BJ (cell line): ENCODE data around the gene NDUFA5. TPM values are rescaled to one million over a fixed set of nuclear protein-coding genes. Genes with fewer than 3 reads are reported as not detected.

Source experiments
- CTCF ChIA-PET: fragments of 350-600 bp; formaldehyde crosslinking; extraction: SDS; loops from one replicate; lab custom pipeline; 2021; ENCODE audit warnings: antibody characterized with exemption, inconsistent platforms; lab: Yijun Ruan, JAX
- POLR2A ChIA-PET: fragments of 300-600 bp; sonication (Branson Sonifier 250); formaldehyde crosslinking; extraction: SDS; loops from one replicate; lab custom pipeline; 2021; ENCODE audit warnings: antibody characterized with exemption; lab: Charles Lee
- DNase-seq: peaks from one replicate; pipeline ENCODE4 v3.0.0-alpha.2; 2011; ENCODE audit warnings: low read depth
- H3K27me3 ChIP-seq: 2 replicates; pipeline ENCODE4 v1.6.0; 2011; ENCODE audit warnings: low read length; ENCODE audit not compliant: control insufficient read depth, insufficient read depth
- H3K36me3 ChIP-seq: 2 replicates; pipeline ENCODE4 v1.5.1; 2011; ENCODE audit warnings: low read length; ENCODE audit not compliant: control insufficient read depth, insufficient read depth
- H3K4me3 ChIP-seq: 2 replicates; pipeline ENCODE4 v1.5.1; 2011; ENCODE audit warnings: low read depth, mild to moderate bottlenecking, control low read depth, low read length
- polyA plus RNA-seq: library from polyadenylated mRNA; depleted of rRNA; stranded (reverse); fragments of >200 nt; gene quantifications from 2 replicates; pipeline ENCODE4 v1.2.3, GENCODE V29; 2011
- TF ChIP-seq, protein P1 (sequence below): IDR thresholded peaks from 2 replicates; pipeline ENCODE4 v1.5.1; 2011; ENCODE audit warnings: low read depth, mild to moderate bottlenecking, control low read depth, inconsistent platforms, low read length, moderate library complexity; ENCODE audit not compliant: insufficient read depth

Gene NDUFA5
- polyA plus RNA-seq, 1 experiment: 4.8 TPM

- no peak for DNase-seq
- ChIA-PET CTCF (no interaction called here), POLR2A (no interaction called here)
- H3K27me3 ChIP-seq: no peaks in the 10 kb centered on the region
- H3K4me3 ChIP-seq: no peak overlapping the region
- no peaks in the 10 kb centered on the region for H3K36me3 ChIP-seq
- TF ChIP-seq, protein P1, sequence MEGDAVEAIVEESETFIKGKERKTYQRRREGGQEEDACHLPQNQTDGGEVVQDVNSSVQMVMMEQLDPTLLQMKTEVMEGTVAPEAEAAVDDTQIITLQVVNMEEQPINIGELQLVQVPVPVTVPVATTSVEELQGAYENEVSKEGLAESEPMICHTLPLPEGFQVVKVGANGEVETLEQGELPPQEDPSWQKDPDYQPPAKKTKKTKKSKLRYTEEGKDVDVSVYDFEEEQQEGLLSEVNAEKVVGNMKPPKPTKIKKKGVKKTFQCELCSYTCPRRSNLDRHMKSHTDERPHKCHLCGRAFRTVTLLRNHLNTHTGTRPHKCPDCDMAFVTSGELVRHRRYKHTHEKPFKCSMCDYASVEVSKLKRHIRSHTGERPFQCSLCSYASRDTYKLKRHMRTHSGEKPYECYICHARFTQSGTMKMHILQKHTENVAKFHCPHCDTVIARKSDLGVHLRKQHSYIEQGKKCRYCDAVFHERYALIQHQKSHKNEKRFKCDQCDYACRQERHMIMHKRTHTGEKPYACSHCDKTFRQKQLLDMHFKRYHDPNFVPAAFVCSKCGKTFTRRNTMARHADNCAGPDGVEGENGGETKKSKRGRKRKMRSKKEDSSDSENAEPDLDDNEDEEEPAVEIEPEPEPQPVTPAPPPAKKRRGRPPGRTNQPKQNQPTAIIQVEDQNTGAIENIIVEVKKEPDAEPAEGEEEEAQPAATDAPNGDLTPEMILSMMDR: no peak
Measured at GRCh38 chr7:123571684-123572083, 14.1 kb upstream of the NDUFA5 start.

DNA sequence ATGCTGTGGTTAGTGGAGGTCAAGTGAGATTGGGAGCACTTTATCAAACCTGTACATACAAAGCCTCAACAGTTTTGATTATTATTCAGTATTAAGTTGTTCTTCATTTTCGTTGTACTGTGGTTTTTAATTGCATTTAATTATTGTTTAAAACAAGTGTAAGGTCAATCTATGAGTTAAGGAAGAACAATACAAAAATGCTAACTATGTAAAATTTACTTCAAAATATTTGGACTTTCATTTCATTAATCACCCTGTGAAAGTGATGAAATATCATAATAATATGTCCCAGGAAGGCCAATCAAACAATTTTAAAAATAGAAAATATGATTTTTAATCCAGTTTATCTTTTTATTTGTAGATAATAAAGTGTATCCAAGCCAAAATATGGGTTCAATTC, 13.6 kb upstream of the NDUFA5 start:
- CTCF ChIA-PET: interaction anchor here (1.7 kb wide), 1 partner anchor 10 kb away, joined by 3 read pairs; no protein-coding TSS in a partner anchor
- no peak for DNase-seq
- H3K36me3 ChIP-seq: no peaks in the 10 kb centered on the region
- H3K4me3 ChIP-seq: no peak overlapping the region
- H3K27me3 ChIP-seq: no peaks in the 10 kb centered on the region
- TF ChIP-seq, protein P1: no peak
- POLR2A ChIA-PET: no interaction called here

DNA sequence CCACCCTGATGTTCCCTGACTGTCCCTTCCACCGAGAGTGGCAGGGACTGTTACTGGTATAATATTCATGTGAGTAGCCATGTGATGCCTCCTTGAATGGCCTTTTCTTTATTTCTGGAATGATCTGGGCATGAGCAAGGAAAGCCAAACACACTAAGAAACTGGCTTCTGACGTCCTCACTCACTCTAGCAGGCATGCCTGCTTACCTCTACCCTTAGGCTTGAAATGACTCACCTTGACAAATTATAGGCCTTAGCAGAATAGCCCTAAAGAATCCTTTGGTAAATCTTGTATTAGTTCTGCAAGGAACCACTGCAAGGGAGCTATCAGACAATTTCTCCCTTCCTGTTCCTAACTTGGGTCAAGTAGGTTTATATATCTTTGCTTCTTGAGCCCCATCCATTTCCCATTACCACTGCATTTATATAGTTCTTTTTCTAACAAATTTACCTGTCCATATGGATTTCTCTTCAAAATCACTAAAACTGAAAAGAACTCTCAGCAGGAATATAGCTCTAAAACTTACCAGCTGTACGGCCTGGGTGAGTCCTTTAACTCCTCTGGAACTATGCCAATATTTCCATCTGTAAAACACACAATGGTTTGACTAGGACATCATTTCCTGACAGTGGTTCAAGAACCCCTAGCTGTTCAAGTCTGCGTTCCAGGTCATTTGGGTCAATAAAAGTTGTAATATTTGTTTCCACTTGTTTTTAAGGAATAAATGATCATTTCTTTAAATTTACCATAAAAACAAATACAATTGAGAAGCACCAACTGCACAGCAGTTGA, 13.0 kb upstream of the NDUFA5 start:
- no peak for DNase-seq
- no peaks in the 10 kb centered on the region for H3K27me3 ChIP-seq
- TF ChIP-seq, protein P1: no peak
- H3K36me3 ChIP-seq: no peaks in the 10 kb centered on the region
- CTCF ChIA-PET: interaction anchor here (1.7 kb wide), 1 partner anchor 10 kb away, joined by 3 read pairs; no protein-coding TSS in a partner anchor
- no peak overlapping the region for H3K4me3 ChIP-seq
- POLR2A ChIA-PET: no interaction called here

- ChIA-PET POLR2A (interaction anchor here (0.6 kb wide), 1 partner anchor 11 kb away, joined by 3 read pairs; no protein-coding TSS in a partner anchor), CTCF (interaction anchor here (0.9 to 1.7 kb wide), 2 partner anchors 11 to 76 kb away, joined by 3 read pairs; no protein-coding TSS in a partner anchor)
- H3K36me3 ChIP-seq: no peaks in the 10 kb centered on the region
- no peak for DNase-seq
- no peak overlapping the region for H3K4me3 ChIP-seq
- TF ChIP-seq, protein P1: no peak
- no peaks in the 10 kb centered on the region for H3K27me3 ChIP-seq
Measured at GRCh38 chr7:123569352-123570010, 11.9 kb upstream of the NDUFA5 start.

GRCh38 chr7:123562121-123562520, 4.5 kb upstream of the NDUFA5 start:
- DNase-seq: no peak
- Histone ChIP-seq H3K4me3 (no peak overlapping the region), H3K27me3 (no peaks in the 10 kb centered on the region), H3K36me3 (no peaks in the 10 kb centered on the region)
- ChIA-PET POLR2A (no interaction called here), CTCF (interaction anchor here (1.2 to 1.3 kb wide), 2 partner anchors 19 to 120 kb away, joined by 3 read pairs; no protein-coding TSS in a partner anchor)
- TF ChIP-seq, protein P1: no peak
